IgD-negative memory B cell (primary cell): ENCODE measurements around the gene HEPHL1. TPM values are rescaled to one million over a fixed set of nuclear protein-coding genes. Genes with fewer than 3 reads are reported as not detected.

Experiments
- H3K27ac Mint-ChIP-seq, 3 donors: one replicate each; pipeline ENCODE4 v1.8.0; 2020 to 2022; ENCODE audit warnings: mild to moderate bottlenecking in 3 of 3, mixed read lengths in 3 of 3, moderate library complexity in 1 of 3
- H3K27me3 Mint-ChIP-seq: one replicate; pipeline ENCODE4 v1.8.0; 2021; ENCODE audit warnings: mixed read lengths
- H3K36me3 Mint-ChIP-seq: one replicate; pipeline ENCODE4 v1.8.0; 2020; ENCODE audit warnings: mild to moderate bottlenecking, mixed read lengths
- H3K4me1 Mint-ChIP-seq, 3 donors: one replicate each; pipeline ENCODE4 v1.8.0; 2020 to 2022; ENCODE audit warnings: mixed read lengths in 3 of 3, mild to moderate bottlenecking in 1 of 3
- H3K4me3 Mint-ChIP-seq, 4 donors: one replicate each; pipeline ENCODE4 v1.8.0; 2020 to 2022; ENCODE audit warnings: mild to moderate bottlenecking in 4 of 4, mixed read lengths in 4 of 4, moderate library complexity in 3 of 4
- H3K9me3 Mint-ChIP-seq, 3 donors: one replicate each; pipeline ENCODE4 v1.8.0; 2020 to 2021; ENCODE audit warnings: mixed read lengths in 3 of 3, mild to moderate bottlenecking in 1 of 3
- polyA plus RNA-seq: library from polyadenylated mRNA; unstranded; fragments of 300-500 nt; fragmentation: Illumina TruSeq; gene quantifications from one replicate; pipeline ENCODE4 v1.2.3, GENCODE V29; 2021

HEPHL1 gene
- polyA plus RNA-seq, 1 donor from 2014 or later, result 0.04 TPM

DNA sequence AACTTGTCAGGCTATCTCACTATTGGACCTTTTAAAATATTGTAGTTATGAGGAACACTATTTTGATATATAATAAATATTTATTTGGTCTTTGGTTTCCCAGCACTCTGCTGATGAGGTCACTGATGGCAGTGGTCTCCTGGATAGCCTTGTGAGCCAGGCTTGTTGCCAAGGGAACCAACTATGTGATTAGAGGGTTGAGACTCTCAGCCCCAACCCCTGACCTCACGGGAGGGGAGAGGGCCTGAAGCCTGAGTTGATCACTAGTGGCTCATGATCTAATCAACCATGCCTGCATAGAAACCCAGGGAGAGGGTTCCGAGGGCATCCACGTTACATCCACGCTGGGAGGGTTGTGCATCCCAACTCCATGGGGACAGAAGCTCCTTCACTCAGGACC is 118.3 kb downstream of the HEPHL1 start:
- Mint-ChIP-seq H3K27ac (no peak overlapping the region), H3K27me3 (no peaks in the 10 kb centered on the region), H3K4me3 (no peak overlapping the region), H3K4me1 (peaks cover 28 to 52% (median 37%) of the 10 kb centered on the region in 3 donors), H3K9me3 (no peaks in the 10 kb centered on the region), H3K36me3 (peaks cover 2% of the 10 kb centered on the region)

GRCh38 chr11:94140154-94140655 is 119.1 kb downstream of the HEPHL1 start:
- Mint-ChIP-seq H3K36me3 (peaks cover 2% of the 10 kb centered on the region), H3K27ac (no peak overlapping the region), H3K4me1 (peaks cover 27 to 47% (median 40%) of the 10 kb centered on the region in 3 donors), H3K27me3 (no peaks in the 10 kb centered on the region), H3K9me3 (no peaks in the 10 kb centered on the region), H3K4me3 (peak overlapping the region in 1 of 4 donors; percentile 14)

DNA sequence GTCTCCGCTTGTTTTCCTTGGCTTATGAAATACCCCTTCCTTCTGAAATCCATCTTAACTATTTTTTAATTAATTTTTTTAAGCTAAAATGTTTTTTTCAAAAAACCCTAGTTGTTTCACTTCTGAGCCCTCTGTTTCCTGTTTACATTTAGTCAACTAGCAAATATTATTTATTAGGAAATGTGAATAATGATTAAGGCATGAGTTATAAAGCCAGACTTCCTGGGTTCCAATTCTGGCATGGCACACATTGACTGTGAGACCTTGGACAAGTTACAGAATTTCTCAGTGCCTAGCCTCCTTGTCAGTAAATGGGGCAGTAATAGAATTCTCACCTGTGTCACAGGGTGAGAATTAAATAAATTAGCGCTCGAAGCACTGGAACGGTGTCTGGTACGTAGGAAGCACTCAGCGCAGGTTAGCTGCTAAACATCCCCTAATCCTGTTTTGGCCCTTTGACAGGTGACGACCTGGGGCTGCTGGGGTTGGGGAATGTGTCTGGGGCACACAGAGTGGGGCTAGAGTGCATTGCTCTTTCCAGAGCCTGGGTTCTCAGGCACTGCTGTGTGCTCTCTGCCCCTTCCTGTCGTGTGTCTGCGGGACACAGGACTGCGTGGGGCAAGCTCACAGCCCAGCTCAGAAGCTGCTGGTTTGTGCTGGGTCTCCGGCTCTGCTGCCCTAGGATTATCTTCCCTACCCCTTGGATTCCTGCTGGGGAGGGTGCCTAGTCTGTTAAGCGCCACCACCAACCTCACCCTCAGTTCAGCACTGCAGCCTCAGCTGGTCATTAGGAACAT is 120.6 kb downstream of the HEPHL1 start:
- no peaks in the 10 kb centered on the region for H3K27me3 Mint-ChIP-seq
- no peaks in the 10 kb centered on the region for H3K9me3 Mint-ChIP-seq
- no peak overlapping the region for H3K27ac Mint-ChIP-seq
- H3K4me1 Mint-ChIP-seq, result peaks cover 21 to 43% (median 37%) of the 10 kb centered on the region in 3 donors
- H3K36me3 Mint-ChIP-seq, result peaks cover 1% of the 10 kb centered on the region
- no peak overlapping the region for H3K4me3 Mint-ChIP-seq

GRCh38 chr11:94142308-94143281 is 121.4 kb downstream of the HEPHL1 start:
- H3K4me3 Mint-ChIP-seq, result no peak overlapping the region

DNA sequence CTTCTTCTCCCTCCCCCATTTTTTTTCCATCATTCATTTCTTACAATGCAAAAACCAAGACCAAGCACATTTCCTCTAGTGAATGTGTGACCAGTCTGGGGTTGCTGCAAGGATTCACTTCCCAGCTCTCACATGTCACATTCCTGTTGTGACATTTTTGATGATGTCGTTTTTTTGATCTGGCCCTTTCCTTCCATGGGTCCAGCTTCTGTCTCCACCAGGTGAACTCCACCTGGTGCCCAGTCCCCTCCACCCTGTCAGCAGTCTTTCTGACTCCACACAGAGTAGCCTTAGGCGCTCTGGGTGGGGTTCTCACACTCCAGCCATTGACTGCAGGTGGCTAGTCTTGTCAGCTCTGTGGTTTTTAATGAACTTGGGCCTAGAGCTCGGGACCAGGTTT is 123.1 kb downstream of the HEPHL1 start:
- Mint-ChIP-seq H3K36me3 (no peaks in the 10 kb centered on the region), H3K9me3 (no peaks in the 10 kb centered on the region), H3K27me3 (no peaks in the 10 kb centered on the region), H3K27ac (peak overlapping the region in 1 of 3 donors; percentile 60), H3K4me3 (no peak overlapping the region), H3K4me1 (peaks cover 29 to 51% (median 49%) of the 10 kb centered on the region in 3 donors)

More at GRCh38 chr11:94142308-94143281, 121.4 kb downstream of the HEPHL1 start:
- H3K36me3 Mint-ChIP-seq, result no peaks in the 10 kb centered on the region
- peaks cover 25 to 48% (median 40%) of the 10 kb centered on the region in 3 donors for H3K4me1 Mint-ChIP-seq
- no peaks in the 10 kb centered on the region for H3K27me3 Mint-ChIP-seq
- peak overlapping the region in 1 of 3 donors; percentile 36 for H3K27ac Mint-ChIP-seq
- no peaks in the 10 kb centered on the region for H3K9me3 Mint-ChIP-seq

GRCh38 chr11:94144664-94145063 is 123.5 kb downstream of the HEPHL1 start:
- Mint-ChIP-seq H3K9me3 (no peaks in the 10 kb centered on the region), H3K4me1 (peaks cover 32 to 55% (median 51%) of the 10 kb centered on the region in 3 donors), H3K27ac (peak overlapping the region in 1 of 3 donors; percentile 60), H3K36me3 (no peaks in the 10 kb centered on the region), H3K27me3 (no peaks in the 10 kb centered on the region), H3K4me3 (no peak overlapping the region)

GRCh38 chr11:94145431-94145830 is 124.3 kb downstream of the HEPHL1 start:
- H3K4me3 Mint-ChIP-seq, result no peak overlapping the region

GRCh38 chr11:94145916-94146315 is 124.8 kb downstream of the HEPHL1 start:
- no peaks in the 10 kb centered on the region for H3K9me3 Mint-ChIP-seq
- no peaks in the 10 kb centered on the region for H3K36me3 Mint-ChIP-seq
- no peak overlapping the region for H3K27ac Mint-ChIP-seq
- no peak overlapping the region for H3K4me3 Mint-ChIP-seq
- no peaks in the 10 kb centered on the region for H3K27me3 Mint-ChIP-seq
- H3K4me1 Mint-ChIP-seq, result peaks cover 34 to 55% (median 53%) of the 10 kb centered on the region in 3 donors

More at GRCh38 chr11:94145431-94145830, 124.3 kb downstream of the HEPHL1 start:
- Mint-ChIP-seq H3K4me1 (peaks cover 31 to 53% (median 50%) of the 10 kb centered on the region in 3 donors), H3K27me3 (no peaks in the 10 kb centered on the region), H3K36me3 (no peaks in the 10 kb centered on the region), H3K9me3 (no peaks in the 10 kb centered on the region), H3K27ac (no peak overlapping the region)

- H3K9me3 Mint-ChIP-seq, result no peaks in the 10 kb centered on the region
- peaks cover 37 to 59% (median 54%) of the 10 kb centered on the region in 3 donors for H3K4me1 Mint-ChIP-seq
- H3K27me3 Mint-ChIP-seq, result no peaks in the 10 kb centered on the region
- no peak overlapping the region for H3K4me3 Mint-ChIP-seq
- no peak overlapping the region for H3K27ac Mint-ChIP-seq
- H3K36me3 Mint-ChIP-seq, result peaks cover 2% of the 10 kb centered on the region
Observed at GRCh38 chr11:94147433-94147845, 126.3 kb downstream of the HEPHL1 start.

DNA sequence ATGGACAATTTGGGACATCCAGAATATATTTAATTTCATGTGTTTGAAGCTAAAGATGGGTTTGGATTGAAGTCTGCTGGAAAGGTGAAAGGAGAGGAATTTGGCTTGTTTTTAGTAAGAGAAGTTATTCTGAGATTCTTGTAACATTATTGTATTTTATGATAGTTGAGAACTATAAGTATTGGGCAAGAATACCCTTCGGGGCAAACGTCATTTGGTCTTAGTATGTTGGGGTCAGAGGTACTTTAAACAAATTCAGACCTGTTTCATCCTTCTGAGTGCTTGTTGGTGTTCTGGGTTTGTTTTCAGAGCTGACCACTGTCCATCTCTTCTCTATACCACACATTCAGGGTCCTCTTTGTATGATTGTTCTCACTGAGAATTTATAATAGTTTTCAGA is 127.0 kb downstream of the HEPHL1 start:
- H3K36me3 Mint-ChIP-seq, result peaks cover 2% of the 10 kb centered on the region

GRCh38 chr11:94149431-94150017 is 128.4 kb downstream of the HEPHL1 start:
- H3K27me3 Mint-ChIP-seq, result no peaks in the 10 kb centered on the region
- no peak overlapping the region for H3K4me3 Mint-ChIP-seq
- no peak overlapping the region for H3K27ac Mint-ChIP-seq
- H3K9me3 Mint-ChIP-seq, result no peaks in the 10 kb centered on the region
- H3K4me1 Mint-ChIP-seq, result peaks cover 41 to 70% (median 56%) of the 10 kb centered on the region in 3 donors
- peaks cover 2% of the 10 kb centered on the region for H3K36me3 Mint-ChIP-seq

More for the DNA sequence above, 127.0 kb downstream of the HEPHL1 start:
- peaks cover 41 to 60% (median 54%) of the 10 kb centered on the region in 3 donors for H3K4me1 Mint-ChIP-seq
- no peaks in the 10 kb centered on the region for H3K9me3 Mint-ChIP-seq
- H3K4me3 Mint-ChIP-seq, result peak overlapping the region in 1 of 4 donors; percentile 37
- H3K27me3 Mint-ChIP-seq, result no peaks in the 10 kb centered on the region
- H3K27ac Mint-ChIP-seq, result no peak overlapping the region

DNA sequence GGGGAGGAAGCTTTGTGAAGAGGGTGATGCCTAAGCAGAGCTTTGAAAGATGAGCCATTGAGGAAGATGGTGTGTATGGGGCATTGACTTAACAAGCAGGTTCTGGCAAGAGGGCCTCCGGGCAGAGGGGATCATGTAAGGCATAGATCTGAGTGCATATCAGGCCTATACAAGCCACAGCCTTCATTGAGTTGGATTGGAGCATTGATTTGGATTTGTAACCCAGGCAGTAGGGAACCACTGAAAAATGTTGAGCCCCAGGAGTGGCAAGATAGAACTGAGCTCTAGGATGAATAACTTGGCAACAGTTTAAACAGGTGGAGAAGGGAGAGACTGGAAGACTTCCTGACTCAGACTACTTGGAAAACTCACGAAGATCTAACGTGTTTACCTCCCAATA is 128.9 kb downstream of the HEPHL1 start:
- H3K27ac Mint-ChIP-seq, result no peak overlapping the region
- no peaks in the 10 kb centered on the region for H3K9me3 Mint-ChIP-seq
- H3K4me1 Mint-ChIP-seq, result peaks cover 37 to 65% (median 56%) of the 10 kb centered on the region in 3 donors
- no peak overlapping the region for H3K4me3 Mint-ChIP-seq
- no peaks in the 10 kb centered on the region for H3K27me3 Mint-ChIP-seq
- peaks cover 2% of the 10 kb centered on the region for H3K36me3 Mint-ChIP-seq

DNA sequence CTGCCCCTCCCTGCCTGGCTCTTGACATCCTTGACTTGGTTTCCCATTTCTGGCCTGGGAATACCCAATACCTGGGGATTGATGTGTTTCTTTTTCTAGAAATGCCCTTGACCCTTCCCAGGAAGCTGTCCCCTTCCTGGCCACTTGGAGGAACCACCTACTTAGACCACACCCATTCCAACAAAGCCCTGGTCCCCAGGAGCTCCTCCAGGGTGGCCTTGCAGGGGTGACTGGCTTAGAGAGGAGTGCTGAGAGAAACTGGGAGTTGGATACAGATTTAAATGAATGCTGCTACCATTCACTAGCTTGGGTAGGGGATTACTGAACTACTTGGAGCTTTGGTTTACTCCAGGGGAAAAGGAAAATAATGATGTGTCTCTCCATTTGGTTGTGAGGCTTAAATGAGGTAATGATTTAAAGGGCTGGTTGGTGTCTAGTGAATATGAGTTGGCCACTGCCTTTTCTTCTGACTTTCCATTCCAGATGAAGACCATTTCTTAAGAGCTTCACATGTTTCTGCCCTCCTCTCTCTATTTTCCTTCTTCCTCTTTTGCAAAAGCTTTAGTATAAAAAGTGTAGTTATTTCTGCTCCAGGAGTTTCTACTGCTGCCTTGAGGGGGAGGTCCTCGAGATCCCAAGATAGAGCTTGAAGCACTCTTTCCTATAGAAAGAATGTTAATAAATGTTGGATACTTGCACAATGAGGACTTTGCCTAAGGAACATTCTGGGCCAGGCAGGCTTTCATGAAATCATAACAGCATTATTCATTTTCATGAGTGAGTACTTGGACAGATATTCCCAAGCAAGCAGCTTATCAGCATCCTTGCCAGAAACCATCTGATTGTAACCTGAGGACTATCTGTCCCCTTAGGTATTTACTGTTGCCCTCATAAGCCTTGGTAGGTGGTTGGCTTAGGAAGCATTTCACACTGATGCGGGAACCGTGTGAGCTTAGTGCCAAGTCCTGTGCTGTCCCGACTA is 129.8 kb downstream of the HEPHL1 start:
- peak overlapping the region in 1 of 3 donors; percentile 14 for H3K27ac Mint-ChIP-seq
- peaks cover 7% of the 10 kb centered on the region for H3K36me3 Mint-ChIP-seq
- no peak overlapping the region for H3K4me3 Mint-ChIP-seq
- H3K4me1 Mint-ChIP-seq, result peaks cover 34 to 61% (median 53%) of the 10 kb centered on the region in 3 donors
- no peaks in the 10 kb centered on the region for H3K9me3 Mint-ChIP-seq
- H3K27me3 Mint-ChIP-seq, result no peaks in the 10 kb centered on the region
